ENCODE measurements around the gene DNAJB9.

GRCh38 chr7:108584211-108584610, 14.5 kb downstream of the DNAJB9 start:
- no peak for TF ChIP-seq EZH2 (IDR thresholded peaks at IDR 0.05; ENCODE audit: insufficient read depth, poor library complexity, severe bottlenecking)
- TF ChIP-seq EZH2phosphoT487 (IDR thresholded peaks at IDR 0.05; ENCODE audit: insufficient read depth, low read depth): no peak

Measured in GM23248 (cell line).